22Rv1 (cell line): ENCODE results near the gene MCM3AP.

Experiments
- H3K27ac ChIP-seq: fragments of 450-650 bp; 2 replicates; pipeline ENCODE4 v1.5.1; 2017
- ZFX ChIP-seq: fragments of 450-650 bp; IDR thresholded peaks from 2 replicates; pipeline ENCODE4 v1.6.1; 2017; ENCODE audit warnings: antibody characterized with exemption, borderline replicate concordance
- TF ChIP-seq, protein P1 (sequence below): fragments of 450-650 bp; IDR thresholded peaks from 2 replicates; pipeline ENCODE4 v1.5.1; 2017; ENCODE audit warnings: mild to moderate bottlenecking

Gene MCM3AP

DNA sequence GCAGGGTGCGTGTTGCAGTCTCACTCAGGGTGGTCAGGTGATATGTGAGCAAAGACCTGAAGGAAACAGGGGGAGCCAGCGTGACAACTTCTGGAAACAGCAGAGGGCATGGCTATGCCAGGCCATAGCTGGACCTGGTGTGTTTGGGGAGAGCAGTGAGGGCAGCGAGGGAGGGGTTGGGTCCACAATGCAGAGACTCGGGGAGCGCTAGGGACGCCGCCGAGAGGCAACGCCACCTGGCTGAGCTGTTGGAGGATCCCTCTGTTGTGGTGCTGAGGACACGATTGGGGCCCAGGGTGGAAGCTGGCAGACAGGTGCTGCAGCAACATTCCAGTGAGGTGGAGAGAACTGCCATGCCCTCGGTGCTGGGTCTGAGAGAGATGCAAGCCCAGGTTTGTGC is 30.2 kb downstream of the MCM3AP start:
- H3K27ac ChIP-seq = no peak overlapping the region

GRCh38 chr21:46254208-46254975 is 31.0 kb downstream of the MCM3AP start:
- TF ChIP-seq, protein P1, sequence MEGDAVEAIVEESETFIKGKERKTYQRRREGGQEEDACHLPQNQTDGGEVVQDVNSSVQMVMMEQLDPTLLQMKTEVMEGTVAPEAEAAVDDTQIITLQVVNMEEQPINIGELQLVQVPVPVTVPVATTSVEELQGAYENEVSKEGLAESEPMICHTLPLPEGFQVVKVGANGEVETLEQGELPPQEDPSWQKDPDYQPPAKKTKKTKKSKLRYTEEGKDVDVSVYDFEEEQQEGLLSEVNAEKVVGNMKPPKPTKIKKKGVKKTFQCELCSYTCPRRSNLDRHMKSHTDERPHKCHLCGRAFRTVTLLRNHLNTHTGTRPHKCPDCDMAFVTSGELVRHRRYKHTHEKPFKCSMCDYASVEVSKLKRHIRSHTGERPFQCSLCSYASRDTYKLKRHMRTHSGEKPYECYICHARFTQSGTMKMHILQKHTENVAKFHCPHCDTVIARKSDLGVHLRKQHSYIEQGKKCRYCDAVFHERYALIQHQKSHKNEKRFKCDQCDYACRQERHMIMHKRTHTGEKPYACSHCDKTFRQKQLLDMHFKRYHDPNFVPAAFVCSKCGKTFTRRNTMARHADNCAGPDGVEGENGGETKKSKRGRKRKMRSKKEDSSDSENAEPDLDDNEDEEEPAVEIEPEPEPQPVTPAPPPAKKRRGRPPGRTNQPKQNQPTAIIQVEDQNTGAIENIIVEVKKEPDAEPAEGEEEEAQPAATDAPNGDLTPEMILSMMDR = no peak
- TF ChIP-seq ZFX = no peak
- no peak overlapping the region for H3K27ac ChIP-seq

More for the DNA sequence above, 30.2 kb downstream of the MCM3AP start:
- TF ChIP-seq, protein P1 = no peak
- TF ChIP-seq ZFX = no peak

GRCh38 chr21:46253610-46254124 is 31.7 kb downstream of the MCM3AP start:
- no peak overlapping the region for H3K27ac ChIP-seq
- TF ChIP-seq, protein P1 = no peak
- no peak for TF ChIP-seq ZFX

DNA sequence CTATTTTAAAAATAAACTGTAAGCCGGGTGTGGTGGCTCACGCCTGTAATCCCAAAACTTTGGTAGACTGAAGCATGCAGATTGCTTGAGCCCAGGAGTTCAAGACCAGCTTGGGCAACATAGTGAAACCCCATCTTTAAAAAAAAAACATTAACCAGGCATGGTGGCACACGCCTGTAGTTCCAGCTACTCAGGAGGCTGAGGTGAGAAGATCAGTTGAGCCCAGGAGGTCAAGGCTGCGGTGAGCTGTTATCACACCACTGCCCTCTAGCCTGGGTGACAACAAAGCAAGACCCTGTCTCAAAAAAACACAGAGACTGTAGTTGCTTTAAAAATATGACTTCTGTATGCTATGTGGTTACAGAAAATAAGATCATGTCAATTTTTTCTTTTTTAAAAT is 32.6 kb downstream of the MCM3AP start:
- TF ChIP-seq, protein P1 = no peak
- no peak for TF ChIP-seq ZFX
- 0 out of 2 replicates have a peak overlapping the region, but pooled peaks have one; percentile 7 for H3K27ac ChIP-seq

- TF ChIP-seq, protein P1 = no peak
- TF ChIP-seq ZFX = no peak
- H3K27ac ChIP-seq = peak overlapping the region; percentile 29
Measured at GRCh38 chr21:46250146-46250725, 35.2 kb downstream of the MCM3AP start.

DNA sequence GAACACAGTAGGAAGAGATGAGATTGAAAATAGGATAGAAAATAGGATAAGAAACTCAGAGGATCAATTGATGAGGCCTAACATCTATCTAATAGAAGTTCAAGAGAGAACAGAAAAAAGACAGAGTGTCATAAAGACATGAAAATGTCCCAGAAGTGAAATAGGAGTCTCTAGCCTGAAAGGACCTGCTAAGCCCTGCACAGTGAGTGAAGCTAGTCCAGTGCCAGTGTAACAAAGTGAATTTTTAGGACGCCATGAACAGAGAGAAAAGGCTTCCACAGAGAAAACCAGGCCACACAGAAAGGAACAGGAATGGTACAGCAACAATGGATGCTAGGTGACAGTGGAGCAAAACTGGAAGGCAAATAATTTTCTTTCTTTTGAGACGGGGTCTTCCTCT is 36.6 kb downstream of the MCM3AP start:
- TF ChIP-seq, protein P1 = no peak
- H3K27ac ChIP-seq = no peak overlapping the region

DNA sequence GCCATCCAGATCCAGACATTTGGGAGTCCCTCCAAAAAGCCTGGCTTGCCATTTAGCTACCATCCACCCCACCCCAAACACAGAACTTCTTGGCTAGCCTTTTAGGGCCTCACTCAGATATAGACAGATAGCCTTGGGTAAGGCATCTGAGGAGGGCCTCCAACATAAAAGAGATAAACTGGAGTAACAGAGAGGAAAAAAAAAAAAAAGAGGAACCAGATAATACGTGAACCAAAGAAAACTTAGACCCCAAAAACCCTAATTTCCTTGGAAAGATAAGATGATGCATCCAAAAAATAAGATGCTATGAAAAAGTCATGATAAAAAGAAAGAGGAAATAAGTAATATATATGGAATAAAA is 37.0 kb downstream of the MCM3AP start:
- H3K27ac ChIP-seq = no peak overlapping the region
- no peak for TF ChIP-seq ZFX
- TF ChIP-seq, protein P1 = no peak
